ENCODE results near the gene ICAM1. TPM values are rescaled to one million over a fixed set of nuclear protein-coding genes. Genes with fewer than 3 reads are reported as not detected.
A peak's percentile ranks its signal among the peaks of the same experiment; 100 is the strongest.

The ICAM1 gene
- total and polyA plus RNA-seq, 2 donors (not counting 1 experiment from before 2014, with no cell fraction given): 8.9 to 15.2 TPM

GRCh38 chr19:10258080-10258710, 12.7 kb upstream of the ICAM1 start:
- DNase-seq (ENCODE audit: low read depth in 2 of 2): no peak
- Histone ChIP-seq H3K27ac (ENCODE audit: insufficient read depth, low read length) (no peak overlapping the region), H2AFZ (ENCODE audit: low read length) (no peak overlapping the region), H3K36me3 (ENCODE audit: control insufficient read depth, insufficient read depth, low read length) (peaks cover 22% of the 10 kb centered on the region), H3K9ac (ENCODE audit: insufficient read depth, low read length) (no peak overlapping the region), H3K9me3 (ENCODE audit: control insufficient read depth, insufficient read depth, low read depth, low read length) (no peaks in the 10 kb centered on the region), H3K27me3 (ENCODE audit: control insufficient read depth, insufficient read depth, low read length) (no peaks in the 10 kb centered on the region), H3K79me2 (ENCODE audit: control insufficient read depth, insufficient read depth, low read length) (no peaks in the 10 kb centered on the region), H3K4me3 (replicated peaks in 1 of 4; ENCODE audit: control extremely low read depth in 1 of 4, insufficient read depth in 1 of 4, low read depth in 3 of 4, low read length in 4 of 4) (no peak overlapping the region), H3K4me1 (ENCODE audit: control insufficient read depth, extremely low read depth, insufficient read depth, low read length) (no peaks in the 10 kb centered on the region), H3K4me2 (ENCODE audit: extremely low read depth, insufficient read depth, low read length) (no peak overlapping the region), H4K20me1 (ENCODE audit: control insufficient read depth, extremely low read depth, insufficient read depth, low read length) (no peaks in the 10 kb centered on the region)
- TF ChIP-seq EZH2 (IDR thresholded peaks at IDR 0.05; ENCODE audit: low read length, missing control alignments) (no peak), CTCF (conservative IDR thresholded peaks at IDR 0.05 in 1 of 2, IDR thresholded peaks at IDR 0.05 in 1 of 2; ENCODE audit: low read depth in 1 of 2, low read length in 2 of 2) (no peak)

- DNase-seq (ENCODE audit: low read depth in 2 of 2): peak; percentile 75 to 80
- Histone ChIP-seq H3K9ac (ENCODE audit: insufficient read depth, low read length) (no peak overlapping the region), H3K36me3 (ENCODE audit: control insufficient read depth, insufficient read depth, low read length) (peaks cover 21% of the 10 kb centered on the region), H3K27me3 (ENCODE audit: control insufficient read depth, insufficient read depth, low read length) (no peaks in the 10 kb centered on the region), H2AFZ (ENCODE audit: low read length) (no peak overlapping the region), H4K20me1 (ENCODE audit: control insufficient read depth, extremely low read depth, insufficient read depth, low read length) (no peaks in the 10 kb centered on the region), H3K9me3 (ENCODE audit: control insufficient read depth, insufficient read depth, low read depth, low read length) (no peaks in the 10 kb centered on the region), H3K4me1 (ENCODE audit: control insufficient read depth, extremely low read depth, insufficient read depth, low read length) (no peaks in the 10 kb centered on the region), H3K4me2 (ENCODE audit: extremely low read depth, insufficient read depth, low read length) (no peak overlapping the region), H3K4me3 (replicated peaks in 1 of 4; ENCODE audit: control extremely low read depth in 1 of 4, insufficient read depth in 1 of 4, low read depth in 3 of 4, low read length in 4 of 4) (no peak overlapping the region), H3K27ac (ENCODE audit: insufficient read depth, low read length) (no peak overlapping the region), H3K79me2 (ENCODE audit: control insufficient read depth, insufficient read depth, low read length) (no peaks in the 10 kb centered on the region)
- TF ChIP-seq CTCF (conservative IDR thresholded peaks at IDR 0.05 in 1 of 2, IDR thresholded peaks at IDR 0.05 in 1 of 2; ENCODE audit: low read depth in 1 of 2, low read length in 2 of 2) (peak; percentile 75 to 77), EZH2 (IDR thresholded peaks at IDR 0.05; ENCODE audit: low read length, missing control alignments) (no peak)
These were observed 11.6 kb upstream of the ICAM1 start for GRCh38 chr19:10259162-10259905.

- Histone ChIP-seq H3K4me2 (ENCODE audit: extremely low read depth, insufficient read depth, low read length) (no peak overlapping the region), H3K4me3 (replicated peaks in 1 of 4; ENCODE audit: control extremely low read depth in 1 of 4, insufficient read depth in 1 of 4, low read depth in 3 of 4, low read length in 4 of 4) (no peak overlapping the region), H2AFZ (ENCODE audit: low read length) (no peak overlapping the region), H3K9me3 (ENCODE audit: control insufficient read depth, insufficient read depth, low read depth, low read length) (no peaks in the 10 kb centered on the region), H3K27ac (ENCODE audit: insufficient read depth, low read length) (no peak overlapping the region), H3K27me3 (ENCODE audit: control insufficient read depth, insufficient read depth, low read length) (no peaks in the 10 kb centered on the region), H3K36me3 (ENCODE audit: control insufficient read depth, insufficient read depth, low read length) (peaks cover 17% of the 10 kb centered on the region), H3K4me1 (ENCODE audit: control insufficient read depth, extremely low read depth, insufficient read depth, low read length) (no peaks in the 10 kb centered on the region), H3K79me2 (ENCODE audit: control insufficient read depth, insufficient read depth, low read length) (no peaks in the 10 kb centered on the region), H4K20me1 (ENCODE audit: control insufficient read depth, extremely low read depth, insufficient read depth, low read length) (no peaks in the 10 kb centered on the region), H3K9ac (ENCODE audit: insufficient read depth, low read length) (no peak overlapping the region)
- TF ChIP-seq EZH2 (IDR thresholded peaks at IDR 0.05; ENCODE audit: low read length, missing control alignments) (no peak), CTCF (conservative IDR thresholded peaks at IDR 0.05 in 1 of 2, IDR thresholded peaks at IDR 0.05 in 1 of 2; ENCODE audit: low read depth in 1 of 2, low read length in 2 of 2) (no peak)
- peak in 1 of 2 donors; percentile 62 for DNase-seq (ENCODE audit: low read depth in 2 of 2)
These were observed 10.8 kb upstream of the ICAM1 start for GRCh38 chr19:10260141-10260584.

All from fibroblast of lung (primary cell).